Activated B cell treated with CpG ODN at 0.5 μM for 24 hours (primary cell): ENCODE data around the gene HOXC11. TPM values are rescaled to one million over a fixed set of nuclear protein-coding genes. Genes with fewer than 3 reads are reported as not detected.
A peak's percentile ranks its signal among the peaks of the same experiment; 100 is the strongest.

Experiments
- ATAC-seq: fragments of 200-7000 bp; cut with Tn5 transposase; one replicate; pipeline ENCODE4 v1.10.0; 2021; ENCODE audit warnings: low read depth, mild to moderate bottlenecking, moderate library complexity
- CTCF ChIA-PET: fragments of 350-600 bp; sonication (Branson Sonifier 250); formaldehyde crosslinking; loops from one replicate; lab custom pipeline; 2021; ENCODE audit warnings: antibody characterized with exemption; lab: Charles Lee
- POLR2A ChIA-PET: fragments of 350-600 bp; sonication (Branson Sonifier 250); formaldehyde crosslinking; loops from one replicate; lab custom pipeline; 2021; ENCODE audit warnings: antibody characterized with exemption; lab: Charles Lee
- DNase-seq: peaks from one replicate; pipeline ENCODE4 v3.0.0; 2022
- H3K27ac Mint-ChIP-seq: one replicate; pipeline ENCODE4 v1.8.0; 2020; ENCODE audit warnings: mixed read lengths
- H3K27me3 Mint-ChIP-seq: one replicate; pipeline ENCODE4 v1.8.0; 2021; ENCODE audit warnings: mixed read lengths
- H3K36me3 Mint-ChIP-seq: one replicate; pipeline ENCODE4 v1.8.0; 2021; ENCODE audit warnings: low read depth, mixed read lengths
- H3K4me1 Mint-ChIP-seq: one replicate; pipeline ENCODE4 v1.8.0; 2021; ENCODE audit warnings: mixed read lengths
- H3K4me3 Mint-ChIP-seq: one replicate; pipeline ENCODE4 v1.8.0; 2020; ENCODE audit warnings: mild to moderate bottlenecking, mixed read lengths
- H3K9me3 Mint-ChIP-seq: one replicate; pipeline ENCODE4 v1.8.0; 2020; ENCODE audit warnings: mixed read lengths
- intact Hi-C: fragments of 100-400 bp; cut with micrococcal nuclease; formaldehyde crosslinking; loops from one replicate; pipeline ENCODE4 v1.15.1; 2024
- total RNA-seq: library from RNA; stranded (reverse); gene quantifications from 2 replicates; pipeline ENCODE4 v1.2.3, GENCODE V29; 2022
- TF ChIP-seq, protein P1 (sequence below): fragments of 200-600 bp; IDR thresholded peaks from one replicate; pipeline ENCODE4 v1.8.0; 2022; ENCODE audit warnings: antibody characterized with exemption, mild to moderate bottlenecking

Gene HOXC11
- total RNA-seq, 1 donor from 2014 or later, result not detected

DNA sequence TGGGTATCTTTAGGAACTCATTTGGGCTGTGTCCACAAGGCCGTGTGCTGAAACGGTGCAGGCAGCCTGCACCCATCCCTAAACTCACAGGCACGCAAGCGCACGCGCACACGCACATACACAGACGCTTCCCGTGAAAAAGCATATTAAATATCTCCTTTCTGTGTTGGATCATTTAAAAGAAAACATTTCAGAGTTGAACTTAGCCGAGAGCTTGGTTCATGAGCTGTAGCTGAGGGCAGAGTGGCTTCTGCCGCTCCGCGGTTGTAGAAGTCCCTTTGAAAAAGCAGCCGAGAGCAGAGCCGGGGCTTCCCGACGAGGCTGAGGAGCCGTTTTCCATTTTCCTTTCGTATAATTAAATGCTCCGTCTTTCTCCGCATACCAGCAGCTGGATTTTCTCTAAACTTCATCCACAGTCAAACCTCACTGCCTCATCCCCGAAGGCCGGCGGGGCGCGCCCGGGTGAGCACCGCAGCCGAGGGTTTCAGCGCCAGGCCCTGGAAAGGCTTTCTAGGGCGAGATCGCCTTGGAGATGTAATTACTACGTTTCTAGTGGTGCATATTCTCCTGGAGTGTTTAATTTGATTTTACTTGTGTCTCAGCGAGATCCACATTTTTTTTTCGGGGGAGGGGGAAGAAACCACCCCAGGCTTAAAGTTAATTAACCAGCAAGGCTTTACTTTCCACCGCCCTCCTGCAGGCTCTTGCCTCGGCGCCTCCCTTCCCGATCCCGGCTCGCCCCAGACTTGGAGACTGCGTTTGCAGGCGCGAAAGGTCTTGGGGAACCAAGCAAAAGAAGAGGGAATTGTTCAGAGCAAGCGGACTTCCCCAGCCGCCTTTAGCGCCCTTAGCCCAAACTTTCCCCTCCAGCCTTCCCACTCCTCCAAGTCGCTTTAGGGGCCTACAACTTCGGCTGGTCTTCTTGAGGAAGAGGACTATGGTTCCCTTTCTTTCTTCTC is 37.3 kb upstream of the HOXC11 start:
- peak overlapping the region; percentile 24 for H3K4me3 Mint-ChIP-seq

DNA sequence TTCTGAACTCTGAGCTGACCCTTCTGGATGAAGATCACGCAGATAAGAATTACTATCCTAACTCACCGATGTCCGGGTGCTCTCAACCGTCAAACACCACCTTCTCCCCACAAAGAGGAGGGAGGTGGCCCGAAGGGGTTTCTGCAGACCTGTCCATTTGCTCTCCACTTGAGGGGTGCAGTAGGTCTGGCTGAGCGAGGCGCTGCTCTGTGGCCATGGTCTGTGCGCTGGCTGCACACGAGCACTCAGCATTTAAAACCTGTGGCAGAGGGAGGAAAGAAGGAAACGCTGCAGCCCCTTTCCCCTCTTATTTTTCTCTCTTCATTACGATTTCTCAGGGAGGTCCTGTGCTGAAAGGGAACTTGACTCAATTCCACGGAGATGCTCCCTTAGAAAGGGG is 35.8 kb upstream of the HOXC11 start:
- peaks cover 9% of the 10 kb centered on the region for H3K4me1 Mint-ChIP-seq
- intact Hi-C loops, result loop anchor here (5.0 kb wide), 1 partner anchor 35 kb away; the partner anchor contains the start of genes HOTAIR and HOXC11

More for the DNA sequence above, 37.3 kb upstream of the HOXC11 start:
- ATAC-seq (no peak), DNase-seq (no peak)
- peaks cover 9% of the 10 kb centered on the region for H3K4me1 Mint-ChIP-seq
- H3K27ac Mint-ChIP-seq, result no peak overlapping the region
- no peaks in the 10 kb centered on the region for H3K36me3 Mint-ChIP-seq
- peaks cover 75% of the 10 kb centered on the region for H3K27me3 Mint-ChIP-seq
- CTCF ChIA-PET, result no interaction called here
- no peaks in the 10 kb centered on the region for H3K9me3 Mint-ChIP-seq
- POLR2A ChIA-PET, result interaction anchor here (1.4 kb wide), 1 partner anchor 117 kb away, joined by 4 read pairs; no protein-coding TSS in a partner anchor
- intact Hi-C loops, result loop anchor here (5.0 kb wide), 1 partner anchor 37 kb away; the partner anchor contains the start of genes HOTAIR and HOXC11
- TF ChIP-seq, protein P1, sequence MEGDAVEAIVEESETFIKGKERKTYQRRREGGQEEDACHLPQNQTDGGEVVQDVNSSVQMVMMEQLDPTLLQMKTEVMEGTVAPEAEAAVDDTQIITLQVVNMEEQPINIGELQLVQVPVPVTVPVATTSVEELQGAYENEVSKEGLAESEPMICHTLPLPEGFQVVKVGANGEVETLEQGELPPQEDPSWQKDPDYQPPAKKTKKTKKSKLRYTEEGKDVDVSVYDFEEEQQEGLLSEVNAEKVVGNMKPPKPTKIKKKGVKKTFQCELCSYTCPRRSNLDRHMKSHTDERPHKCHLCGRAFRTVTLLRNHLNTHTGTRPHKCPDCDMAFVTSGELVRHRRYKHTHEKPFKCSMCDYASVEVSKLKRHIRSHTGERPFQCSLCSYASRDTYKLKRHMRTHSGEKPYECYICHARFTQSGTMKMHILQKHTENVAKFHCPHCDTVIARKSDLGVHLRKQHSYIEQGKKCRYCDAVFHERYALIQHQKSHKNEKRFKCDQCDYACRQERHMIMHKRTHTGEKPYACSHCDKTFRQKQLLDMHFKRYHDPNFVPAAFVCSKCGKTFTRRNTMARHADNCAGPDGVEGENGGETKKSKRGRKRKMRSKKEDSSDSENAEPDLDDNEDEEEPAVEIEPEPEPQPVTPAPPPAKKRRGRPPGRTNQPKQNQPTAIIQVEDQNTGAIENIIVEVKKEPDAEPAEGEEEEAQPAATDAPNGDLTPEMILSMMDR, result no peak

DNA sequence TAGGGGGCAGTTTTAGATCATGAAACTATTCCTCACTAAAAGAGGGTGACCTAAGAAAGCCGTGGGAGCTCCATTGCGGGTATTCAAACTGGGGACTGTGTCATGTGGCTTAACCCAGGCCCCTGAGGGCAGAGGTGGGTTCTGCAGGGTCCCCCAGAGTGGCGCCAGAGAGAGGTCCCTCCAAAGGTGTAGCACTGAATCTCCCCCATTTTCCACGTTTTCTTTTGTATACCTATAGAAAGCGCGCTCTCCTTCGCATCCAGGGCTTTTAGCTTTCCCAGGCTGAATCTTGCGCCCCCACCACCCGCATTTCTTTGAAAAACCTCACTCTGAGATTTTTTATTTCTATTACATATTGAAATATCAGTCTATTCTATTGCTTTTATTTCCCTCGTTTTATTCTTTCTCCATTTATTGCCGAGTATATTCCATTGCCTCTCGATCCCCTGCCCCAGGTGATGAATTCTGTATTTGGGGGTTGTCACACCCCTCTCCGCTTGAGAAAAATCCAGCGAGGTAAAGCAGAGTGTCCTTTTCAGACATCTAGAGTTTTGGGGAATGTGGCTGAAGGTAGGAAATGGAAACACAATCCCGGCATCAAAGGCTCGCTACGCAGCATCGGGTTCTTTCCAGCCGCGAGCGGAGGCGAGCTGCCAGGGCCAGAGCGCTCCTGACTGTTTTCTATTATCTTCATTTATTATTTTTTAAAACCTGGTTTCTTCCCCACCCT is 35.2 kb upstream of the HOXC11 start:
- Mint-ChIP-seq H3K27ac (no peak overlapping the region), H3K4me1 (peaks cover 9% of the 10 kb centered on the region)
- CTCF ChIA-PET, result no interaction called here

More for the DNA sequence above, 35.8 kb upstream of the HOXC11 start:
- no peaks in the 10 kb centered on the region for H3K36me3 Mint-ChIP-seq
- POLR2A ChIA-PET, result no interaction called here
- CTCF ChIA-PET, result no interaction called here
- DNase-seq (no peak), ATAC-seq (no peak)
- no peak overlapping the region for H3K4me3 Mint-ChIP-seq
- H3K9me3 Mint-ChIP-seq, result no peaks in the 10 kb centered on the region
- TF ChIP-seq, protein P1, result no peak
- H3K27me3 Mint-ChIP-seq, result peaks cover 79% of the 10 kb centered on the region
- H3K27ac Mint-ChIP-seq, result no peak overlapping the region

DNA sequence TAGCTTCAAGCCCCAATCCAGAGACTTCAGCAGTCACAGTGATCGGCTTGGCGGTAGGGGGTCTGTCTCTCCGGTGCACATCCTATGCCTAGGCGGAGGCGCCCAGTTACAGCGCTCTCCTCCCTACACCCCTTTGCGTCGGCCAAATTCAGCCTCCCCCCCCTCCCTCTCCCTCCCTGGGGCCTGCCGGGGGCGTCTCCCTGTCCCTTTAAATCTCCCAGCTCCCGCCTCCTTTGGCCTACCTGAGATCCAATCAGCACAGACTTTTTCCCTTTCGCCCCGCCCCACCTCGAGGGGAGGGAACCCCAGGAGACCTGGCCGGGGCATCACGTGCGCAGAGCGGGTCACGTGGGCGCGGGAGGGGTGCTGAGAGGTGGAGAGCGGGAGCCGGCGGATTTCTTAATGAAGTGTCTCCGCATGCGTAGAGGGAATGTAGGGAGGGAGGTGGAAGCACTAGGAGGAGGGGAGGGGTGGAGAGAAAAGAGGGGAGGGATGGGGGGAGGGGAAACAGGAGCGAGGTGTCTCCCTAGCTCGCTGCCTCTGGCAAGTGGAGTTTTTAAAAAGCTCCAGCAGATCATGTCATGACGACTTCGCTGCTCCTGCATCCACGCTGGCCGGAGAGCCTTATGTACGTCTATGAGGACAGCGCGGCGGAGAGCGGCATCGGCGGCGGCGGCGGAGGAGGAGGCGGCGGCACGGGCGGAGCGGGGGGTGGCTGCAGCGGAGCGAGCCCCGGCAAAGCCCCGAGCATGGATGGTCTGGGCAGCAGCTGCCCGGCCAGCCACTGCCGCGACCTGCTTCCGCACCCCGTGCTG is 34.4 kb upstream of the HOXC11 start, which contains the start of gene HOXC13:
Gene HOXC13 (plus strand): TSS at position 506 of the 815 bp plus-strand sequence. CDS start 76 bp downstream, at position 582.
- CTCF ChIA-PET, result no interaction called here
- no peak for DNase-seq

More for the DNA sequence above, 35.2 kb upstream of the HOXC11 start:
- H3K36me3 Mint-ChIP-seq, result no peaks in the 10 kb centered on the region
- peaks cover 77% of the 10 kb centered on the region for H3K27me3 Mint-ChIP-seq
- TF ChIP-seq, protein P1, result no peak
- intact Hi-C loops, result loop anchor here (5.0 kb wide), 1 partner anchor 35 kb away; the partner anchor contains the start of genes HOTAIR and HOXC11
- H3K9me3 Mint-ChIP-seq, result no peaks in the 10 kb centered on the region
- POLR2A ChIA-PET, result no interaction called here
- no peak for DNase-seq
- no peak for ATAC-seq
- H3K4me3 Mint-ChIP-seq, result no peak overlapping the region

More for the DNA sequence above, 34.4 kb upstream of the HOXC11 start, which contains the start of gene HOXC13:
- POLR2A ChIA-PET, result no interaction called here
- Mint-ChIP-seq H3K4me1 (peaks cover 9% of the 10 kb centered on the region), H3K4me3 (no peak within 1 kb of the TSS), H3K27ac (no peak within 1 kb of the TSS), H3K36me3 (no peaks in the 10 kb centered on the region), H3K27me3 (peaks cover 75% of the 10 kb centered on the region), H3K9me3 (no peaks in the 10 kb centered on the region)
- ATAC-seq, result no peak
- TF ChIP-seq, protein P1, result no peak
- intact Hi-C loops, result loop anchor here (5.0 kb wide), 1 partner anchor 34 kb away; the partner anchor contains the start of genes HOTAIR and HOXC11
